GM19463 (cell line): ENCODE results near the gene SGSH.
"Not testable (repeated sequence)": the region's sequence is repeated elsewhere in the genome, so short reads cannot be mapped to it uniquely, and the experiment has no call there.

Source experiments
- ATAC-seq: cut with Tn5 transposase; IDR thresholded peaks from one replicate; pipeline ENCODE4 v1.9.1; 2021; ENCODE audit warnings: mild to moderate bottlenecking, moderate library complexity; ENCODE audit not compliant: unreplicated experiment

Gene SGSH

DNA sequence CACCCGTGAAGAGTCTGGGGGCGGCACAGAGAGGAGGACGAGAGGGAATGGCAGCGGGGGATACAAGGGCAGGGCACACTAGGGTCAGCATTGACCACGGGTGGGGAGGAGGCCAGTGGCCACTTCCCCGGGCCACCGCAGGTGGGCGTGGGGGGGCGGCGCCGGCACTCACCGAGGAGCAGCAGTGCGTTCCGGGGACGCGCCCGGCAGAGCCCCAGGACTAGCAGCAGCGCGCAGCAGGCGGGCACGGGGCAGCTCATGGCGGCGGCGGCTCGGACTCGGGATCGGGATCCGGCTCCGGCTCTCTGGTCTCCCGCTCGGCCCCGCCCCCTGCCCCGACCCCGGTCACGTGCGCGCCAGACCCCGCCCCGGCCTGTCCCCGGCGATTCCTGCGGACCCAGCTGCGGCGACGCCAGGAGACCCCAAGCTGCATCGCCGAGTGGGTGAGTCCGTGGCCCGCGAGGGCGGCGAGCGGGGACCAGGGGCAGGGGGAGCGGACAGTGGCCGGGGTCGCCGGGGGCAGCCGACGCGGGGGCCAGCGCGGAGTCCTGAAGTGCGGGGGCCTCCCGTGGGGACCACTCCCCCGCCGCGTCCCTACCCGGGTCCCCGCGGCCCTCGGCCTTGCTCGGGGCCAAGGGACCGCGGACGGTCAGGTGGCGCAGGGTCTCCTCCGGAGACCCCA, at the start of gene SGSH, which contains the start of gene SLC26A11:
TSS of gene SGSH (minus strand) at position 280 of the 682 bp plus-strand sequence. CDS start at position 260, 20 bp downstream.
TSS of gene SLC26A11 (plus strand) at position 374 of the 682 bp plus-strand sequence. CDS start 1,134 bp downstream, outside the sequence.
- ATAC-seq: peak; percentile 47

DNA sequence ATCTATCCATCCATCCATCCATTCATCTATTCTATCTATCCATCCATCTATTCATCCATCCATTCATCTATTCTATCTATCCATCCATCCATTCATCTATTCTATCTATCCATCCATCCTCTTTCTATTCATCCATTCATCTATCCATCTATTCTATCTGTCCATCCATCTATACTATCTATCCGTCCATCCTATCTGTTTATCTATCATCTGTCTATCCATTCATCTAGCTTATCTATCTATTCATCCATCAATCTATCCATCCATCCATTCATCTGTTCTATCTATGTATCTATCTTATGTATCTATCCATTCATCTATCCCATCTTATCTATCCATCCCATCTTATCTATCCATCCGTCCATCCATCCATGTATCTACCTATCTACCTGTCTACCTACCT, 49.3 kb upstream of the SGSH start:
- ATAC-seq: no peak

DNA sequence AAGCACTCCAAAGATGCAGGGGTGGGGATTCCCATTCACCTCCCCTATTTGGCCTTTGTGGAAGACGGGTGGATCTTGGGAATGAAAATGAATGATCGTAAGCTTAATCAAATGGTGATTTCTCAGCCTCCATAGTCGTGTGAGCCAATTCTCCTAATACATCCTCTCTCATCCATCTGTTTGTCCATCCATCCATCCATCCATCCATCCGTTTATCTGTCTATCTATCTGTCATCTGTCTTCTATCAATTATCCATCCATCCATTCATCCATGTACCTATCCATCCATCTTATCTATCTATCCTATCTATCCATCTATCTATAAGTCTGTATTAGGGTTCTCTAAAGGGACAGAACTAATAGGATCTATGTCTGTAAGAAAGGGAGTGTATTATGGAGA, 48.3 kb upstream of the SGSH start:
- no peak for ATAC-seq

DNA sequence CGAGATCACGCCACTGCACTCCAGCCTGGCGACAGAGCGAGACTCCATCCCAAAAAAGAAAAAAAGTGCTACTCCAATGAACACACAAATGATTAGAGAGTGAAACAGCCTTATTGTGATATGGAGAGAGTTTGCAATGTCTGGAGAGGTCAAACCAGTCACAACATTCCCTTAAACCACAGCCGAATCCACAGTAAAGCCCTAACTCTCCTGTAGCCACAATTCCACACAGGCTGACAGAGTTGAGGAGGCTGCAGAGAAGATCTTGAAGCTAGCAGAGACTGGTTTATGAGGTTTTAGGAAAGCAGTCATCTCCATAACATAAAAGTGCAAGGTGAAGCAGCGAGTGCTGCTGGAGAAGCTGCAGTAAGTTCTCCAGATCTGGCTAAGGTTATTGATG, 47.3 kb upstream of the SGSH start:
- ATAC-seq: no peak

DNA sequence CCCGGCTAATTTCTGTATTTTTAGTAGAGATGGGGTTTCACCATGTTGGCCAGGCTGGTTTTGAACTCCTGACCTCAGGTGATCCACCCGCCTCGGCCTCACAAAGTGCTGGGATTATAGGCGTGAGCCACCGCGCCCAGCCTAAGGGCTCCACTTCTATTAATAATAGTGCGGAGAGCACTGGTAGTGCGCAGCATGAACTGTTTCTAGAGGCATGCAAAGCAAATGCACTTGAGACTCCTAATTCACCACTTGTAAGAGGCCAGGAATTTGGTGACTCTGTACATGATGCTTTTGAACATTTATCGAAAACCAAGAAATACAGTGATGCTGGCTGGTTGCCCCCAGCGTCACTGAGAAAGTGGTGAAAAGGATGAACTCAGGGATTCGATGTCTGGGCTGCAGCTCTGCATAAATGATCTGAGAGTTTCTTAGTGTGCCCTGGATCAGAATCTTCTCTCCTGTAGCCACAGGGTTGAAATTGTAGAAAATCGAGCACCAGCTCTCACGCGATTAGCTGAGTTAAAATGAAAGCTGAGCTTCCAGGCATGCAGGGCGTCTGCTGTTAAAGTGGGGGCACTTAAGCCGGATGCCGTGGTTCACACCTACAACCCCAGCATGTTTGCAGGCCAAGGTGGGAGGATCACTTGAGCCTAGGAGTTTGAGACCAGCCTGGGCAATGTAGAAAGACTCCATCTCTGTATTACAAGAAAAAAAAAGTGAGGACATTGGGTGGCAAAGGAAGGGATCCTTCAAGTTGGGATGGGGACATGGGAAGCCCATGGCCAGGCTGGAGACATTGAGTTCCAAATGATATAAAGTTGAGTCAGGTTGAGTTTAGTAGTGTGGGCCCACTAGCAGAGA, 45.3 kb upstream of the SGSH start:
- peak; percentile 22 for ATAC-seq

DNA sequence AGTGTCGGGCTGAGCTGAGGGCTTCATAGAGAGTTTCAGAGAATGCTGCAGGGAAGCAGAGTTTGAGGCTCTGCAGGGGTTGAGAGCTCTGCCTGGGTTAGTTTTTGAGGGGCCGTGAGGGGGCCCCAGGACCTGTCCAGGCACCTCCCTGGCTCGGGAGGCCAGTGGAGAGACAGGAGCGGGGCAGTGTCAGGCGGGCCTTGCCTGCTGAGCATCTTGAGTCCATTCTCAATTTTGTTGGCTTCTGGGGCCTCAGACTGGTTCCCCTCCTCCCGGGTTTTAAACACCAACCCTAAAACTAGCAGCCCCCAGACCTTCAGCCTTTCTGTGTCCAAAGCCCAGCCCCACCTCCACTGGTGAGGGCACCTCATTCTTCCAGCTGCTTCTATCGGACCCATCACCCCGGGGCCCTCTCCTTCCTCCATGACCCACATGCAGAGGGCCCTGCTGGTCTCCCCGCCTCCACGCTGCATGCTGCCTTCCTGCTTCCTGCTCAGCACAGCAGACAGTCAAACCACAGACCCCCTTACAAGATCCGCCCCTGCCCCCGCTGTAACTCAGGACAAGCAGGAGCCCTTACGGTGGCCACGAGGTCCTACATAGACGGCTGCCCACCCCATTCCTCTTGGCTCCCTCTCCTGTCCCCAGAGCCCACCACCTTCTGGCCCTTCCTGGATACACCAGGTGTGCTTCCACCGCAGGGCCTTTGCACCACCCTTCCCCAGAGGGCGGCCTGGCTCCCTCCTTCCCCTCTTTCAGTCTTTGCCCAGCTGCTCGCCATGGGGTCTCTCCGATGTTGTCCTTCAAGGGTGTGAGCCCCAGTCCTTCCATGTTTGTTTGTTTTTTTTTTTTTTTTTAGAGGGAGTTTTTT, 44.3 kb upstream of the SGSH start:
- ATAC-seq: no peak

DNA sequence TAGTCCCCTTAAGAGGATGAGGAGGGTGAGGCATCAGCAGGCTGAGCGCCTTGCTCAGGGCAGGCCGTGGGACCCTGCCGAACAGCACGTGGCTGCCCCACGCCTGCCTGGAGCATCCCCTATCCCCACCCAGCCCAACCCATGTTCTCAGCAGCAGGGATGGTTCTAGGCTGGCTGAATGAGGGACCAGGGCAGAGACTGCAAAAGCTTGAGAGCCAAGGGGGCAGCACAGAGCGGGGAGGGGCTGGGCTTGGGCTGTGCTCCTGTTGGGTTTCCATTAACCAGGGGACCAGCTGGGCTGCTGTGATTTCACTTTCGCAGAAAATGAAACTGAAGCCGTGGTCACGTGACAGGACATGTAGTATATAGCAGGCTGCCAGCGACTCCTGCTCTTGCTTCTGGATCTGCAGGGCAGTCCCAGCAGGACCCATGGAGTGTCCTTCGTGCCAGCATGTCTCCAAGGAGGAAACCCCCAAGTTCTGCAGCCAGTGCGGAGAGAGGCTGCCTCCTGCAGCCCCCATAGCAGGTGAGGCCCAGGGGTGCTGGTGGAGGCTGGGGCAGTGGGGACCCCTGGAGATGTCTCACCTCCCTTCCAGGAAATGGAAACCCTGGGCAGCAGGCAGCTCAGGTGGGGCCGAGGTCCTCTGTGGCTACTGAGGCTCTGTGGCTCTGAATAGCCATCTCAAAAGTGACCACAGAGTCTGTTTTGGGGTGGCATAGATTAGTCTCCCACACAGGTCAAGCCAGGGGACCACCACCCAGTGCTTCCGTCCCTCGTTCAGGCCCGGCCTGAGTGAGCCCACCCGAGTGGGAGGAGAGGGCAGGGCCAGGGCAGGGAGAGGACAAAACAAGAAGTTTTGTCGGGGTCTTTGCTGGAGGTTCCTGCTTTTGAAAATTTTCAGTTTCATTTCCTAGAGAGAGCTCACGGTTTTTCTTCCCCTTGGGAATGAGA, 43.4 kb upstream of the SGSH start:
- ATAC-seq: peak; percentile 41

DNA sequence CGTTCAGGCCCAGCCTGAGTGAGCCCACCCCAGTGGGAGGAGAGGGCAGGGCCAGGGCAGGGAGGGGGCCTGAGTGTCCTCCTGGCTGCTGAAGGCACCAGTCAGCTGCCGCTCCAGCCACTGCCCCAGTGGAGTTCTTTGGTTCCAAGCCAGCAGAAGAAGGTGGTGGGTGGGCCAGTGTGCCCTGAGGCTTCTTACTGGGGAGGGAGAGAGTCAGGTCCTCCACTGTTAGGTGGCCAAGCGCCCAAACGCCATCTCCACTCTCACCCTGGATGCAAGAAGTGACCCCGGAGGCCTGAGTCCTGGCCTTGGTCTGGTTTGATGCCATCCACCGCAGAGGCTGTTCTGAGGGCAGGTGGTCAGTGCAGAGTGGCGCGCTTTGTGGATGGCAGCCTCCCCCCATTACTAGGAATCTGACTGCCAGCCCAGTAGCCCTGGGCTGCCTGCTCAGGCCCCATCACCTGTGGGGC, 42.7 kb upstream of the SGSH start:
- ATAC-seq: no peak

DNA sequence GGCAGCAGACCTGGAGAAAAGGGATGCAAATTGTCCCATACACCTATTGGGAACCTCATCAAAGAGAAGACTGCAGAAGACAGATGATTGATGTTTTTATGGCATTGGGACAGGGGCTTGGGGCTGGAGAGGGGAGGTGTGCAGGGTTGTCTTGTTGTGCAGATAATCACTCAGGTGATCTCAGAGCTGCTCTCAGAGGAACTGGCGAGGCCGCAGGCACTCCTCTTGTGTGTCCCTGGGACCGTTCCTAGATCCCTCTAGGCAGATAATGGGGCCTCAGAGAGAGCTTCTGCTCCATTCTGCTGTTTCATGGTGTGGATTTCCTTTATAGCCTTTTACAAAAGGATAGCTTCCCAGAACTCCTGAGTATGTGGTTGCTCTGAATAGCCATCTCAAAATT, 42.2 kb upstream of the SGSH start:
- no peak for ATAC-seq

DNA sequence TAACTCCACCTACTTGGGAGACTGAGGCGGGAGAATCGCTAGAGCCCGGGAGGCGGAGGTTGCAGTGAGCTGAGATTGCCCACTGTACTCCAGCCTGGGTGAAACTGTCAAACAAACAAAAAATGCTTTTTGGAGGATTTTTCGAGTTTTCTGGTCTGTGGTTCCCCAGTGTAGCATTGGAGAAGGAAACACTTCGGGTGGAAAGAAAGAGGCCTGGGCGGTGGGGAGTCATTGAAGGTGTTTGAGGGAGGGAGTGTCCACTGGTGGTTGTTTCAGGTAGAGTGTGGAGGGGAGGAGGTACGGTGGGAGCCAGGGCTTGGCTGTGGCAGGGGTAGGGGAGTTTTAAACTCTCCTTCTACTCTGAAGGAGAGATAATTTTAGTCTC, 41.8 kb upstream of the SGSH start:
- ATAC-seq: no peak

DNA sequence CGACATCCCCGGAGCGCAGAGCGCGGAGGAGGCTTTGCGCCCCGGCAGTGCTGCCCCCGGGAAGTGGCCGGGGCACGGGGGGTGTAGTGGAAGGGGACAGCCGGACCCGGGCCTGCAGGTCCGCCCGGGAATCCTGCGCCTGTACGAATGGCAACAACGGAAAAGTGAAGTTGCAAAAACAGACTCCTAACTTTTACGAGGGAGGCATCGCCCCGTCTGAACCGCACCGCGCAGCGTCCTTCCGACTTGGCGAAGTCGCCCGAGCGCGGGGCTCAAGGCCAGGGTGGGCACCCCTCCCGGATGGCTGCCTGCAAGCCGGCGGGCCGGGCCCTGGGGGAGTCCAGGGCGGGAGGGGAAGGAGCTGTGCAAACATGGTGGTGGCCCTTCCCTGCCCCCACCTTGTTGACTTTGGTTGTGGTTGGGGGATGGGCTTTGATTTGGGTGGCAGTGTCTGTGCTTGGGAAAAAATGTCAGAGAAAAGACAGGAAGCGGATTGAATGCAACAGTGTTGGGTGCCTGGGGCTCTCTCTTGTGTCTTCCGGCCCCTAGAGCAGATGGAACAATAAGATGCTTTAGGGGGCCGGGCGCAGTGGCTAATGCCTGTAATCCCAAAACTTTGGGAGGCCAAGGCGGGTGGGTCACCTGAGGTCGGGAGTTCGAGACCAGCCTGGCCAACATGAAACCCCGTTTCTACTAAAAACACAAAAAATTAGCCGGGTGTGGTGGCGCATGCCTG, 41.2 kb upstream of the SGSH start:
- ATAC-seq: no peak

DNA sequence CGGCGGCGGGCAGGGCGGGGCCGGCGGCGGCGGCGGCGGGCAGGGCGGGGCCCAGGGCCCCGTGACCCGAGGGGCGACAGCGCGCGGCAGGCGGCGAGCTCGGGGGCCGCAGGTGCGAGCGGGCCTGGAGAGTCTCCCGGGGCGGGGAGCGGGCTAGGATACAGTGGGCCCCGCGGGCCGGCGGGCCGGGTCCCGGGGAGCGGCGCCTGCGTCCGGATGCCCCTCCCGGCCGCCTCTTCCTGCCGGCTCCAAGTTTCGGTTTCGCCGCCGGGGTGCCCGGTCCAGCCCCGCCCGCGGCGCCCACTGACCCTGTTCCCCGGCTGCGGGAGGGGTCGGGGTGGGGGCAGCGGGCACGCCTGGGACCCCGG, 40.6 kb upstream of the SGSH start, which contains the start of gene RNF213:
TSS of gene RNF213 (plus strand) at position 62 of the 368 bp plus-strand sequence. CDS start 2,830 bp downstream, outside the sequence.
- no peak for ATAC-seq

DNA sequence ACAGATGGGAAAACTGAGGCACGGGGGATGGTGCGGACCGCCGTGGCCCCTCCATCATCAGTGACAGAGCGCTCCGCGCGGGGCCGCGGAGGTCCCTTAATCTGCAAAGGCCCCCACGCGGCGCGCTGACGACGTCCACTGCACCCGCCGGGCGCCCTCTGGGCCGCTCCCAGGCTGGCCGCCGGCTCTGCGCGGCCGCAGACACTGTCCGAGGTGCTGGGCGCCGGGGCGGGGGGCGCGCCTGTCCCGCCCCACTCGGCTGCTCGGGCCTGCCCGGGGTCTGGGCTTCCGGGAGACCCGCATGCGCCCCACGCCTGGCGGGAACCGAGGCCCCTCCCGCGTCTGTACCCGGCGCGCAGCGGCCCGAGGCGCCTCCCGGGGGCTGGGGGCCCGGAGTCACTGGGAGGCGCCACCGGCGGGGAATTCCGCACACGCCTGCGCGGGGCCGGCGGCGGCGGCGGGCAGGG, 40.0 kb upstream of the SGSH start:
- ATAC-seq: no peak

DNA sequence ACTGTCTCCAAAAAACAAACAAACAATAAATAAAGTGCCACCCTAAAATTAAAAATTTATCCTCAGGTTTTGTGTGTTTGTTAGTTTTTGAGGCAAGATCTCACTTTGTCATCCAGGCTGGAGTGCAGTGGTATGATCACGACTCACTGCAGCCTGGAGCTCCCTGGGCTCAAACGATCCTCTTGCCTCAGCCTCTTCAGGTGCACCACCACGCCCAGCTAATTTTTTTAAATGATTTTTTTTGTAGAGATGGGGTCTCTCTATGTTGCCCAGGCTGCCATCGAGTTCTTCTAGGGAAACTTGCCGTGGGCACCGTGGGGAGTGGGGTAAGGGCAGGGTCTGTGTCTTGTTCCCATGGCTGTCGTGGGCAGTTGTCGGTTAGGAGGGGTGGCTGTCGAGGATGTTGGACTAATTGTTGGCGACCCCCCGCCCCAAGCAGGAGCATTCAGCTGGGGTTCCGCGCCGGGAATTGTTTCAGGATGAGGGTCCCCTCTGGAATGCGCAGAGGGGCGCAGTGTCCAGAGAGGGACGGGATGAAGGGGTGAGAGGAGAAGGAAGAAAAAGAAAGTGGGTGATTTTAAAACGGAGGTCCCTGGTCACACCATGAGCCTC, 39.4 kb upstream of the SGSH start:
- no peak for ATAC-seq

DNA sequence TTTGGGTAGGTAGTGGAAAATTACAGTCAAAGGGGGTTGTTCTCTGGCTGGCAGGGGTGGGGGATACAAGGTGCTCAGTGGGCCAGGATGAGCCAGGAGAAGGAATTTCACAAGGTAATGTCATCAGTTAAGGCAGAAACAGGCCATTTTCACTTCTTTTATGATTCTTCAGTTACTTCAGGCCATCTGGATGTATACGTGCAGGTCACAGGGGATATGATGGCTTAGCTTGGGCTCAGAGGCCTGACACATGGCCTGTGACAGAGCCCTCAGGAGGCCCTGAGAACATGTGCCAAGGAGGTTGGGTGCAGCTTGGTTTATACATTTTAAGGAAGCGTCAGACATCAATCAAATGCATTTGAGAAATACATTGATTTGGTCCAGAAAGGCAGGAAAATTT, 38.2 kb upstream of the SGSH start:
- not testable (repeated sequence) for ATAC-seq

DNA sequence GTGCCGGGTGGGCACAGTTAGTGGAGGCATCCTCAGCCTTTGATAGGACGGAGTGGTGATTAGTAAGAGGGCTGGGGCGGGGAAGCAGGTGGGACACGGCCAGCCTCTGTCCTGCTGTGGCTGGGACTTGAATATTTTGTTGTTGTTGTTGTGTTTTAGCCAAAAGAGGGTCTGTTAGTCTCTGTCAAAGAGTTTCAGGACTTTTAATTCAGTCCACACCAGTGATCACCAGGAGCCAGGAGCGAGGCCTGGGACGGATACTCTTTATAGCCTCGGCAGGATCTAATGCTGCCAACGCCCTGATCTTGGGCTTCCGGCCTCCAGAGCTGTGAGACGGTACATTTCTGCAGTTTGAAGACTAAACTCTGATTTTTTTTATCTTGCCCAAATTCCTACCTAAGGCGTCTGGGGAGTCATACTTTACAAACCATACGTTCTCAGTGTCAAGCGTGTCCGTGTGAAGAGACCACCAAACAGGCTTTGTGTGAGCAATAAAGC, 37.6 kb upstream of the SGSH start:
- ATAC-seq: no peak

DNA sequence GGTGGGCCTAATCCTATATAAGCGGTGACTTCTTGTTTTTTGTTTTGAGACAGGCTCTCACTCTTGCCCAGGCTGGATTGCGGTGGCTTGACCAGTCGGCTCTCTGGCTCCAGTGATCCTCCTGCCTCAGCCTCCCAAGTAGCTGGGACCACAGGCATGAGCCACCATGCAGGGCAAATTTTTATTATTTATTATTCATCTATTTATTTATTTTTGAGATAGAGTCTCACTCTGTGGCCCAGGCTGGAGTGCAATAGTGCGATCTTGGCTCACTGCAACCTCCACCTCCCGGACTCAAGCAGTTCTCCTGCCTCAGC, 35.9 kb upstream of the SGSH start:
- ATAC-seq: no peak

DNA sequence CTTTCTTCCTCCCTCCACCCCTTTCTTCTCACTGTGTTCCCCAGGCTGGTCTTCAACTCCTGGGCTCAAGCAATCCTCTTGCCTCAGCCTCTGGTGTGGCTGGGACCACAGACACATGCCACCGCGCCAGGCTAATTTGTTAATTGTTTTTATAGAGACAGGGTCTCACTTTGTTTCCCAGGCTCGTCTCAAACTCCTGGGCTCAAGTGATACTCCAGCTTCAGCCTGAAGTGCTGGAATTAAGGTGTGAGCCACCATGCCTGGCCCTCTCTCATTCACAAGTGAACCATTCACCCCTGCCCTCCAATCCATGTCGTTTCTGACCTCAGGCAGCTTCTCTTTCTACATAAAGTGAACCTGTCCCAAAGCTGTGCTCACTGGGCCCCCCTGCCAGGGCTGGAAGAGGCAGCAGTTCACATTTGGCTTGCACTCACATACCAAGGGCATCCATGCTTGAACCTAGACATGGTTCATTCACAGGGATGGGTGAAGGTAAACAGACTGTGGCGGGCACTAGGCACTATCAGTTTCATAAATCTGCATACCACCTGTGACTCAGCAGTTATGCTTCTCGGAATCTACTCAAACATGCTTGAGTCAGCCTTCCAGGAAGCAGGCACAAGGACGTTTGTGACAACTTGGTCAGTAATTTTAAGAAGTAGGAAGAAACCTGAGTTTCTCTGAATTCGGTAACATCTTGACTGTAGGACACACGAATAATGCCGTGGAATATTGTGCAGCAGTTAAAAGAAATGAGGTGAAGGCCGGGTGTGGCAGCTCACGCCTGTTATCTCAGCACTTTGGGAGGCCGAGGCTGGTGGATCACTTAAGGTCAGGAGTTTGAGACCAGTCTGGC, 34.5 kb upstream of the SGSH start:
- ATAC-seq: peak; percentile 46
